Stimulated activated CD4-positive, alpha-beta T cell treated with anti-CD3 and anti-CD28 coated beads, TNF-alpha, amount 100 ng/mL, for 4 hours (primary cell): ENCODE measurements around the gene NEURL3.

Experiments
- DNase-seq, 3 experiments: peaks; one replicate each; pipeline ENCODE4 v3.0.0-alpha.2; 2020; ENCODE audit warnings: low read depth in 3 of 3

Gene NEURL3

GRCh38 chr2:96527286-96528005, 22.3 kb upstream of the NEURL3 start:
- DNase-seq: peak; percentile 39 to 47 (median 47)

- no peak for DNase-seq
Observed at GRCh38 chr2:96526615-96527285, 21.6 kb upstream of the NEURL3 start.

- DNase-seq: no peak
Observed at GRCh38 chr2:96526101-96526591, 21.0 kb upstream of the NEURL3 start.

GRCh38 chr2:96525211-96525507, 20.0 kb upstream of the NEURL3 start:
- no peak for DNase-seq

- DNase-seq: no peak
Observed at GRCh38 chr2:96524482-96525210, 19.5 kb upstream of the NEURL3 start.

GRCh38 chr2:96523659-96524481, 18.7 kb upstream of the NEURL3 start:
- no peak for DNase-seq

- DNase-seq: no peak
Observed at GRCh38 chr2:96522304-96523203, 17.4 kb upstream of the NEURL3 start.

GRCh38 chr2:96521219-96521618, 16.1 kb upstream of the NEURL3 start:
- DNase-seq: no peak

- DNase-seq: no peak
Observed at GRCh38 chr2:96520697-96521096, 15.5 kb upstream of the NEURL3 start.

- no peak for DNase-seq
Observed at GRCh38 chr2:96520231-96520630, 15.1 kb upstream of the NEURL3 start.

- no peak for DNase-seq
Observed at GRCh38 chr2:96517079-96517478, 11.9 kb upstream of the NEURL3 start.

- no peak for DNase-seq
Observed at GRCh38 chr2:96514521-96514920, 9.4 kb upstream of the NEURL3 start.

- no peak for DNase-seq
Observed at GRCh38 chr2:96512341-96512740, 7.2 kb upstream of the NEURL3 start.

- no peak for DNase-seq
Observed at GRCh38 chr2:96511851-96512250, 6.7 kb upstream of the NEURL3 start.

- DNase-seq: no peak
Observed at GRCh38 chr2:96510931-96511595, 5.9 kb upstream of the NEURL3 start.

GRCh38 chr2:96509847-96510230, 4.7 kb upstream of the NEURL3 start:
- DNase-seq: no peak

- peak in 2 of 3 experiments; percentile 26 to 35 for DNase-seq
Observed at GRCh38 chr2:96509114-96509846, 4.1 kb upstream of the NEURL3 start.

- DNase-seq: no peak
Observed at GRCh38 chr2:96508521-96509113, 3.5 kb upstream of the NEURL3 start.

- DNase-seq: peak; percentile 76 to 93 (median 79)
Observed at GRCh38 chr2:96507957-96508520, 2.9 kb upstream of the NEURL3 start.
